H1 (cell line): ENCODE measurements around the gene COL2A1. TPM values are rescaled to one million over a fixed set of nuclear protein-coding genes. Genes with fewer than 3 reads are reported as not detected.
A peak's percentile ranks its signal among the peaks of the same experiment; 100 is the strongest.

Experiments used
- CTCF ChIA-PET: fragments of 300-600 bp; sonication (Branson Sonifier 250); formaldehyde crosslinking; loops from one replicate; lab custom pipeline; 2021; ENCODE audit not compliant: partially characterized antibody; lab: Charles Lee
- POLR2A ChIA-PET: fragments of 300-600 bp; sonication (Branson Sonifier 250); formaldehyde crosslinking; loops from one replicate; lab custom pipeline; 2021; ENCODE audit warnings: inconsistent platforms; ENCODE audit not compliant: partially characterized antibody; lab: Charles Lee
- DNase-seq, 2 experiments: peaks; one replicate each; pipeline versions ENCODE4 v3.0.0 to v3.0.0-alpha.2; 2010 to 2022; ENCODE audit warnings: low spot score in 2 of 2, low read depth in 1 of 2, mixed read lengths in 1 of 2
- FAIRE-seq: peaks from 2 replicates; lab custom pipeline; 2011; peaks lifted over from hg19 to GRCh38; lab: Jason Lieb, UNC
- H2AFZ ChIP-seq: 2 replicates; pipeline ENCODE4 v1.8.1; 2012; ENCODE audit warnings: low read length, inconsistent platforms
- H2AK5ac ChIP-seq: 2 replicates; pipeline ENCODE4 v1.6.1; 2013; ENCODE audit warnings: low read depth, low read length
- H2BK120ac ChIP-seq: replicated peaks from 2 replicates; pipeline ENCODE3; 2013; ENCODE audit warnings: low read depth, low read length, inconsistent platforms
- H2BK12ac ChIP-seq: 2 replicates; pipeline ENCODE4 v1.6.1; 2013; ENCODE audit warnings: low read depth, low read length
- H2BK15ac ChIP-seq: 2 replicates; pipeline ENCODE4 v1.6.1; 2013; ENCODE audit warnings: low read length
- H2BK20ac ChIP-seq: 2 replicates; pipeline ENCODE4 v1.6.1; 2013; ENCODE audit warnings: low read length
- H2BK5ac ChIP-seq: 2 replicates; pipeline ENCODE4 v1.6.1; 2013; ENCODE audit warnings: low read depth, low read length
- H3K14ac ChIP-seq: 2 replicates; pipeline ENCODE4 v1.6.1; 2013; ENCODE audit warnings: inconsistent platforms; ENCODE audit not compliant: insufficient read length
- H3K18ac ChIP-seq: 2 replicates; pipeline ENCODE4 v1.6.1; 2013; ENCODE audit warnings: low read length; ENCODE audit errors: extremely low read depth
- H3K23ac ChIP-seq: 2 replicates; pipeline ENCODE4 v1.6.1; 2013; ENCODE audit warnings: inconsistent platforms; ENCODE audit not compliant: insufficient read length
- H3K23me2 ChIP-seq: 2 replicates; pipeline ENCODE4 v1.6.1; 2013; ENCODE audit warnings: low read depth, low read length
- H3K27ac ChIP-seq: 2 replicates; pipeline ENCODE4 v1.6.1; 2011; ENCODE audit warnings: low read depth, low read length, inconsistent platforms
- H3K27me3 ChIP-seq, 4 experiments: replicated peaks in 1 of 4; 1 replicate in 1 of 4; 2 replicates in 3 of 4; pipeline versions ENCODE4 v1.6.1 to v1.8.1; 2011 to 2013; ENCODE audit warnings: low read length in 3 of 4, mild to moderate bottlenecking in 3 of 4, inconsistent platforms in 2 of 4, mixed read lengths in 2 of 4, moderate library complexity in 1 of 4; ENCODE audit not compliant: control insufficient read depth in 3 of 4, insufficient read depth in 3 of 4; ENCODE audit errors: extremely low read depth in 1 of 4
- H3K36me3 ChIP-seq, 4 experiments: 2 replicates each; pipeline versions ENCODE4 v1.6.1 to v1.8.1; 2011 to 2013; ENCODE audit warnings: mild to moderate bottlenecking in 4 of 4, low read length in 3 of 4, moderate library complexity in 2 of 4, control low read depth in 1 of 4, inconsistent platforms in 1 of 4; ENCODE audit not compliant: insufficient read depth in 4 of 4, control insufficient read depth in 2 of 4
- H3K4ac ChIP-seq: replicated peaks from 2 replicates; pipeline ENCODE3; 2013; ENCODE audit warnings: low read length, low read depth, mixed read lengths, inconsistent platforms; ENCODE audit not compliant: insufficient read length
- H3K4me1 ChIP-seq, 4 experiments: replicated peaks in 1 of 4; 1 replicate in 1 of 4; 2 replicates in 3 of 4; pipeline versions ENCODE4 v1.6.1 to v1.8.1; 2011 to 2013; ENCODE audit warnings: low read length in 3 of 4, inconsistent platforms in 2 of 4, mixed read lengths in 1 of 4; ENCODE audit not compliant: insufficient read depth in 4 of 4, control insufficient read depth in 3 of 4
- H3K4me2 ChIP-seq, 2 experiments: 2 replicates each; pipeline versions ENCODE4 v1.6.1 to v1.8.1; 2011 to 2013; ENCODE audit warnings: low read depth in 2 of 2, low read length in 2 of 2, control low read depth in 1 of 2, inconsistent platforms in 1 of 2, mild to moderate bottlenecking in 1 of 2; ENCODE audit not compliant: insufficient read depth in 1 of 2
- H3K4me3 ChIP-seq, 4 experiments: fragments of 200-600, 300-600 bp in 1 of 4; sonication (generic), shearing (Covaris generic), sonication (Bioruptor Twin) in 1 of 4; 2 replicates each; pipeline versions ENCODE4 v1.5.1 to v1.8.1; 2011 to 2016; ENCODE audit warnings: low read length in 4 of 4, low read depth in 3 of 4, control low read depth in 2 of 4, inconsistent platforms in 2 of 4, mild to moderate bottlenecking in 2 of 4, mixed read lengths in 1 of 4, moderate library complexity in 1 of 4; ENCODE audit not compliant: insufficient read depth in 2 of 4; ENCODE audit errors: extremely low read depth in 1 of 4
- H3K56ac ChIP-seq: replicated peaks from 2 replicates; pipeline ENCODE3; 2013; ENCODE audit warnings: low read depth, mild to moderate bottlenecking, mixed read lengths, low read length, inconsistent platforms; ENCODE audit not compliant: insufficient read length
- H3K79me1 ChIP-seq: 2 replicates; pipeline ENCODE4 v1.6.1; 2013; ENCODE audit warnings: low read depth, low read length, control low read depth
- H3K79me2 ChIP-seq, 2 experiments: 2 replicates each; pipeline versions ENCODE4 v1.6.1 to v1.8.1; 2012 to 2013; ENCODE audit warnings: low read length in 2 of 2, mild to moderate bottlenecking in 2 of 2, inconsistent platforms in 1 of 2; ENCODE audit not compliant: insufficient read depth in 2 of 2, control insufficient read depth in 1 of 2
- H3K9ac ChIP-seq, 4 experiments: replicated peaks in 1 of 4; 1 replicate in 1 of 4; 2 replicates in 3 of 4; pipeline versions ENCODE4 v1.6.1 to v1.8.1; 2011 to 2013; ENCODE audit warnings: low read depth in 3 of 4, low read length in 3 of 4, control low read depth in 2 of 4, mild to moderate bottlenecking in 2 of 4, moderate library complexity in 2 of 4, inconsistent platforms in 1 of 4; ENCODE audit errors: extremely low read depth in 1 of 4
- H3K9me3 ChIP-seq, 2 experiments: 2 replicates each; pipeline versions ENCODE4 v1.6.1 to v1.8.1; 2012 to 2013; ENCODE audit warnings: mild to moderate bottlenecking in 2 of 2, moderate library complexity in 2 of 2, control low read depth in 1 of 2, inconsistent platforms in 1 of 2, low read depth in 1 of 2, low read length in 1 of 2, mixed read lengths in 1 of 2; ENCODE audit not compliant: insufficient read depth in 2 of 2
- H4K20me1 ChIP-seq, 2 experiments: replicated peaks in 1 of 2; 2 replicates each; pipeline versions ENCODE3 to v1.8.1; 2011 to 2013; ENCODE audit warnings: inconsistent platforms in 2 of 2, low read length in 2 of 2, mild to moderate bottlenecking in 1 of 2; ENCODE audit not compliant: insufficient read depth in 2 of 2, control insufficient read depth in 1 of 2
- H4K5ac ChIP-seq: 2 replicates; pipeline ENCODE4 v1.6.1; 2013; ENCODE audit warnings: low read length, low read depth, mixed read lengths, inconsistent platforms; ENCODE audit not compliant: insufficient read length
- H4K8ac ChIP-seq: 2 replicates; pipeline ENCODE4 v1.8.0; 2013; ENCODE audit warnings: mild to moderate bottlenecking, moderate library complexity, low read length, inconsistent platforms; ENCODE audit not compliant: insufficient read depth; ENCODE audit errors: extremely low read depth
- H4K91ac ChIP-seq: replicated peaks from 2 replicates; pipeline ENCODE3; 2013; ENCODE audit warnings: low read length, mixed read lengths, inconsistent platforms; ENCODE audit not compliant: insufficient read length
- ASH2L ChIP-seq: fragments of 200-600, 300-600 bp; sonication (generic); IDR thresholded peaks from one replicate; pipeline ENCODE4 v1.7.1; 2017; ENCODE audit warnings: low read length
- TCF12 ChIP-seq: IDR thresholded peaks from 2 replicates; pipeline ENCODE4 v1.6.1; 2011; ENCODE audit warnings: low read depth, mild to moderate bottlenecking, low read length
- ZNF274 ChIP-seq: IDR thresholded peaks from 2 replicates; pipeline ENCODE4 v1.7.0; 2012; ENCODE audit warnings: low read length, borderline replicate concordance; ENCODE audit errors: extremely low read depth
- WGBS, 2 experiments: shearing (Covaris generic) in 1 of 2; methylation state at CpG; one replicate each; pipeline versions ENCODE4 v1.1.6 to v1.1.7; 2013 to 2015; ENCODE audit warnings: low lambda C conversion rate in 2 of 2, mixed read lengths in 2 of 2, inconsistent platforms in 1 of 2, low coverage in 1 of 2, missing lambda C conversion rate in 1 of 2; ENCODE audit not compliant: insufficient replicate concordance in 2 of 2, insufficient coverage in 1 of 2, insufficient read length in 1 of 2; ENCODE audit errors: extremely low coverage in 1 of 2, missing lambda C conversion rate in 1 of 2; 5-methylcytosine and 5-hydroxymethylcytosine counted together
- polyA plus RNA-seq, 7 experiments: library from polyadenylated mRNA; depleted of rRNA in 3 of 7; stranded (reverse) in 5 of 7; unstranded in 2 of 7; fragments of >200 nt in 5 of 7; fragments of 200-250 nt in 2 of 7; gene quantifications; 1 replicate in 5 of 7; 2 replicates in 1 of 7; 4 replicates in 1 of 7; pipeline versions ENCODE4 v1.2.1 to v1.2.3, GENCODE V29; 2011 to 2013; ENCODE audit warnings: missing spikeins in 2 of 7, mixed read lengths in 2 of 7
- total RNA-seq: library from RNA; stranded (reverse); fragmentation: NEBNext Ultra II Directional; extraction: Animal tissue kit (Norgen Biotek cat#: 25700); gene quantifications from 2 replicates; pipeline ENCODE4 v1.2.1, GENCODE V29; 2021

Gene COL2A1
- total and polyA plus RNA-seq, 2 of the 8 experiments (the other 6 are each of a cell fraction or from before 2014, with no cell fraction given) = 4.2 to 14.6 TPM

DNA sequence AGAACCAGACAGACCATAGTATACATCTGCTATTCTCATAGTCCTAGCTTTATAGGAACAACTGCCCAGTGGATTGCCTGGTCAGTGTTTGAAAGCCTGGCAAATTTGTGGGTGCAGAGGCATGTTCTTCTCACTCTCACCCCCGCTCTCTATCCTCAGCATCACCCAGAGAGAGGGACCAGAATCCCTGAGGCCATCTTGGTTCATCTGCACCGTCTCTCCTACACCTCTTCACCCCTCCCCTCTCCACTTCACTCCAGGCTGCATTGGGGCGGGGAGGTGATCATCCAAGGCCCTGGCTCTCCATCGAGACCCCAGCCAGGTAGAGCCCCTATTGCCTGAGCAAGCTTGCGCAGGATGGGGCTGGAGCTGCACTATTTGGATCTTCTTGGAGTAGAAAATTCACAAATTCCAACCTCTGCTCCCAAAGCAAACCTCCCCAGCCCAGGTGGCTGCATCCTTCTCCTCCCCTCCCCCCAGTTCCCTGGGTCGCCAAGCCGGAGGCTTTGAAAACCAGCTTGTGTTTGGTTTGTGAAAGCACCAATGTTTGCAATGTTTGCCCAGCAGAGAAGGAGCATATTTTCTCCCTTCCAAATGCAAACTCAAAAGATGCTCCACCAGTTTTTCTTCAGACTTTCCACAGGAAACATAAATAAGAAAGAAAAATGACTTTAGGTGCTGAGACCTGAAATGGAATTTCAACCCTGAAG is 18.6 kb upstream of the COL2A1 start:
- no peak overlapping the region for H2AK5ac ChIP-seq
- no peak overlapping the region for H4K91ac ChIP-seq
- H2AFZ ChIP-seq = no peak overlapping the region
- H2BK120ac ChIP-seq = no peak overlapping the region
- H2BK5ac ChIP-seq = no peak overlapping the region
- no peak overlapping the region for H3K18ac ChIP-seq
- H3K79me2 ChIP-seq = no peaks in the 10 kb centered on the region
- H3K23ac ChIP-seq = no peak overlapping the region
- no peak overlapping the region for H4K5ac ChIP-seq
- no peak overlapping the region for H3K27ac ChIP-seq
- no peak overlapping the region for H2BK20ac ChIP-seq
- POLR2A ChIA-PET = interaction anchor here (0.6 to 1.9 kb wide), 6 partner anchors 8 to 164 kb away, joined by 3 to 7 read pairs (median 3); no protein-coding TSS in a partner anchor
- peaks cover 86 to 97% (median 97%) of the 10 kb centered on the region in 4 experiments for H3K27me3 ChIP-seq
- H3K4ac ChIP-seq = no peak overlapping the region
- H3K4me1 ChIP-seq = peaks cover 6 to 9% (median 7%) of the 10 kb centered on the region in 4 experiments
- H4K20me1 ChIP-seq = peaks cover 10 to 14% of the 10 kb centered on the region in 2 experiments
- no peaks in the 10 kb centered on the region for H3K23me2 ChIP-seq
- H3K14ac ChIP-seq = no peak overlapping the region
- peak overlapping the region; percentile 7 to 37; a peak in 3 of 4 replicates for H3K4me2 ChIP-seq
- FAIRE-seq = no peak
- 33% methylated on average over 7 of the region's 7 CpGs; no CpG with 5 or more reads in 1 of the 2 experiments for WGBS, 2 experiments
- H3K36me3 ChIP-seq = no peaks in the 10 kb centered on the region
- H3K4me3 ChIP-seq = peak overlapping the region in 2 of 4 experiments; percentile 10 to 19; a peak in 3 of 8 replicates
- H3K56ac ChIP-seq = no peak overlapping the region
- no peaks in the 10 kb centered on the region for H3K9me3 ChIP-seq
- TF ChIP-seq ASH2L = peak; percentile 28
- TF ChIP-seq ZNF274 = no peak
- peak; percentile 76; the same call in 1 of the 2 replicates for TF ChIP-seq TCF12
- DNase-seq = no peak
- H4K8ac ChIP-seq = no peak overlapping the region
- CTCF ChIA-PET = interaction anchor here (0.6 to 3.0 kb wide), 16 partner anchors 8 to 174 kb away, joined by 3 to 13 read pairs (median 4); partner anchors contain the start of gene VDR
- no peak overlapping the region for H2BK12ac ChIP-seq
- no peak overlapping the region for H2BK15ac ChIP-seq
- H3K79me1 ChIP-seq = no peaks in the 10 kb centered on the region
- H3K9ac ChIP-seq = no peak overlapping the region
